HUES6 (cell line): Measurements from ENCODE around the gene GNA14.

Source experiments
- H3K27ac ChIP-seq: 2 replicates; pipeline ENCODE4 v1.7.0; 2013; ENCODE audit warnings: low read depth, mild to moderate bottlenecking, low read length, inconsistent platforms
- H3K27me3 ChIP-seq: 2 replicates; pipeline ENCODE4 v1.6.1; 2013; ENCODE audit warnings: low read length; ENCODE audit not compliant: control insufficient read depth, insufficient read depth
- H3K36me3 ChIP-seq: 2 replicates; pipeline ENCODE4 v1.6.1; 2013; ENCODE audit warnings: low read length; ENCODE audit not compliant: control insufficient read depth, insufficient read depth
- H3K4me1 ChIP-seq: 2 replicates; pipeline ENCODE4 v1.6.1; 2013; ENCODE audit warnings: low read length; ENCODE audit not compliant: control insufficient read depth, insufficient read depth
- H3K4me3 ChIP-seq: 2 replicates; pipeline ENCODE4 v1.5.1; 2013; ENCODE audit warnings: low read depth, low read length
- H3K9ac ChIP-seq: one replicate; pipeline ENCODE4 v1.6.1; 2013; ENCODE audit warnings: mild to moderate bottlenecking, low read length
- H3K9me3 ChIP-seq: 2 replicates; pipeline ENCODE4 v1.6.1; 2013; ENCODE audit warnings: low read depth, low read length; ENCODE audit not compliant: control insufficient read depth, insufficient read depth

The GNA14 gene

DNA sequence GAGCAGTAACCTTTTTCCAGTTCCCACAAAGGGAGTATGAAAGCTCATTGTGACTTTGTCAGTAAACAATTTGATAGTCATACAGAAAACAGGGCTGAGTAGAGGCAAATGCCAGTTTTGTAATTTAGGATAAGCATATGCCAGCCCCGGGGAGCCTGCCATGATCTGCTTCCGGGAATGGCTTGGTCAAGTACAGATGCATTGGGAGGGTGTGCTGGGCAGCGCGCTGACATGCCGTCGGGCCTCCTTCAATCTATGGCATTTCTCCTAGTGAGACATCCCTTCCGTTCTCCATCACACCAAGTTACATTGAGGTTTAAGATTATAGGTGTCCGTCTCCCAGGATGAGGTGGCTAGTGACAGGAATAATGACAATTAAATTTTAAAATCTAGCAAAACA lies 48.6 kb downstream of the GNA14 start:
- Histone ChIP-seq H3K36me3 (no peaks in the 10 kb centered on the region), H3K4me1 (peaks cover 44% of the 10 kb centered on the region), H3K27me3 (no peaks in the 10 kb centered on the region), H3K4me3 (no peak overlapping the region), H3K27ac (no peak overlapping the region), H3K9me3 (no peaks in the 10 kb centered on the region), H3K9ac (no peak overlapping the region)

DNA sequence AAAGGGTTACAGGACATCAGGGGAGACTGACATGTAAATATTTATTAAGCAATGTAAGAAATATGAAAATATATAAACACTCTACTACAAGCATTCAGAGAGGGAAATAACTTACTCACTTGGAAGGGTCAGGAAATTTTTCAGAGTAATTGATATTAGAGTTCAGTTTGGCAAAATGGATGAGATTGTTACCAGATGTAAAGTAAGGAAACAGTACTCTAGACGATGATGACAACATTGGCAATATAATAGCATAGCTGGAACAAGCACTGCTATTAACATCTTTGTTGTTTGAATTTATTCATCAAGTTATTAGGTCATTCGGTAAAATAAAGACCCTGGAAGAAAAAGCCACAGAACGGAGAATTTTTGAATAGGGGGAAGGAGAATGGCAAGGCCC lies 49.1 kb downstream of the GNA14 start:
- Histone ChIP-seq H3K9ac (no peak overlapping the region), H3K36me3 (no peaks in the 10 kb centered on the region), H3K4me1 (peaks cover 42% of the 10 kb centered on the region), H3K27me3 (no peaks in the 10 kb centered on the region), H3K4me3 (no peak overlapping the region), H3K27ac (no peak overlapping the region), H3K9me3 (no peaks in the 10 kb centered on the region)

- Histone ChIP-seq H3K36me3 (no peaks in the 10 kb centered on the region), H3K27me3 (no peaks in the 10 kb centered on the region), H3K9ac (no peak overlapping the region), H3K4me1 (peaks cover 42% of the 10 kb centered on the region), H3K4me3 (no peak overlapping the region), H3K27ac (no peak overlapping the region), H3K9me3 (no peaks in the 10 kb centered on the region)
These were observed 49.6 kb downstream of the GNA14 start for GRCh38 chr9:77598524-77598923.

- H3K9ac ChIP-seq = no peak overlapping the region
- no peaks in the 10 kb centered on the region for H3K9me3 ChIP-seq
- no peak overlapping the region for H3K4me3 ChIP-seq
- H3K36me3 ChIP-seq = no peaks in the 10 kb centered on the region
- no peak overlapping the region for H3K27ac ChIP-seq
- no peaks in the 10 kb centered on the region for H3K27me3 ChIP-seq
- peaks cover 31% of the 10 kb centered on the region for H3K4me1 ChIP-seq
These were observed 51.1 kb downstream of the GNA14 start for GRCh38 chr9:77597057-77597456.

DNA sequence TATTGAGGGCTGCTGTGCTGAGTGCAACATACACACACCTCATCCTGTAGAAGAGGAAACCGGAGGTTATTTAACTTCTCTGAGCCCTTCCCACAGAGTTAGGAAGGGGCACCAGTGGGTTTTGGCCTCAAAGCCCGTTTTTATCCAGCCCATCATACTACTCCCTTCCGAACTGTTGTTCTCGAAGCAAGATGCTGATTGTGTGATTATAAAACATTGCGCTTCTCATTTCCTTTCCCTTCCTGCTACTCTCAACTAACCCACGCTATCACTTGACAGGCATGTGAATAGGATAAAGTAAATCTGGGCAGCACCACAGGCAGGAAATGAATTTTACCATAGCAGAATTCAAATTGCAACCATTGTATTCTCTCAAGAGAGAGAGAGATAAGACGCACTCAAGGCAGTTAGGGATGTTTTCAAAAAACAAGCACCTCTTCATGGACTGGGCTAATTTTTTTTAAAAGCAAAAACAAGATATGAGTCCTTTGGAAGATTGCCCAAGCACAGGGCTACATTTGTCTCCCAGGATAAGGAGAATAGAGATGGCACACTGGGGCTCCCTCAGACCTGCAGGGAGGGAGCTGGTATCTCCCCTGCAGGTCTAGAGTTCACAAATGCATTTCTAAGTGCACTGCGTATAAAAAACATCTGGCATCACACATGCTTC lies 52.6 kb downstream of the GNA14 start:
- Histone ChIP-seq H3K4me3 (no peak overlapping the region), H3K9ac (no peak overlapping the region), H3K9me3 (no peaks in the 10 kb centered on the region), H3K27me3 (no peaks in the 10 kb centered on the region), H3K4me1 (peaks cover 19% of the 10 kb centered on the region), H3K27ac (no peak overlapping the region), H3K36me3 (no peaks in the 10 kb centered on the region)

DNA sequence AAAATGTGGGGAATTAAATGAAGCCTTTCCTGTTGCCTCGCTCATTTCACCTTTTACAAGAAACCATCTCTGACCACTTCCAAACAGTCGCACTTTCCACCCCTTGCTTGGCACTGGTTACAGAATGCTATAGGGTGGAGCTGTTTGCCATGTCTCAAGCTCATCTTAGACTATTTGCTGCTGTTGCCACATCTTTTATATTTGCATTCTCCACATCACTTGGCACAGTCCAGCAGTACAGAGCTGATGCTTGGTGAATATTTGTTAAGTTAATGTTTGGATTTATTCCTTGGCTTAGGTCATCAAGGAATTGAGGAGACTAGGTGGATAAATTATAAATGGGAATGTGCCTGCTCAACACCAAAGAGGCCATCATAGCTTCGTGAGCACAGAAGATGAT lies 53.2 kb downstream of the GNA14 start:
- Histone ChIP-seq H3K9ac (no peak overlapping the region), H3K4me1 (peaks cover 19% of the 10 kb centered on the region), H3K4me3 (no peak overlapping the region), H3K36me3 (no peaks in the 10 kb centered on the region), H3K27me3 (no peaks in the 10 kb centered on the region), H3K9me3 (no peaks in the 10 kb centered on the region), H3K27ac (no peak overlapping the region)

DNA sequence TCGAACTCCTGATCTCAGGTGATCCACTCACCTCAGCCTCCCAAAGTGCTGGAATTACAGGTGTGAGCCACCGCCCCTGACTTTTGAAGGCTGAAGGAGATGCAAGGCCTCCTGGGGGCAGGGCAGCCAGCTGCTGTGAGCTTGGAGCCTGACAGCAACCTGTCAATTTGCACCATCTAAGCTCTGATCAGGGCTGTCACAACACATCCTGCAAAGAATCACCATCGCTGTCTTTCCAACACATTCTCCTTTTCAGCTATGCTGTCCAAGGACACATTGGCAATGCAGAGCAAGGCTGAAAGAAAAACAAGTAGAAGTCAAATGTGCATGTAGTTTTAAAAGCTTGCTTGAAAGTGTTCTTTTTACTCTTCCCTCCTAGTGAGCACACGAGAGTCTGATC lies 54.6 kb downstream of the GNA14 start:
- Histone ChIP-seq H3K4me1 (peaks cover 32% of the 10 kb centered on the region), H3K27me3 (no peaks in the 10 kb centered on the region), H3K9me3 (no peaks in the 10 kb centered on the region), H3K36me3 (no peaks in the 10 kb centered on the region), H3K9ac (no peak overlapping the region), H3K27ac (no peak overlapping the region), H3K4me3 (no peak overlapping the region)

DNA sequence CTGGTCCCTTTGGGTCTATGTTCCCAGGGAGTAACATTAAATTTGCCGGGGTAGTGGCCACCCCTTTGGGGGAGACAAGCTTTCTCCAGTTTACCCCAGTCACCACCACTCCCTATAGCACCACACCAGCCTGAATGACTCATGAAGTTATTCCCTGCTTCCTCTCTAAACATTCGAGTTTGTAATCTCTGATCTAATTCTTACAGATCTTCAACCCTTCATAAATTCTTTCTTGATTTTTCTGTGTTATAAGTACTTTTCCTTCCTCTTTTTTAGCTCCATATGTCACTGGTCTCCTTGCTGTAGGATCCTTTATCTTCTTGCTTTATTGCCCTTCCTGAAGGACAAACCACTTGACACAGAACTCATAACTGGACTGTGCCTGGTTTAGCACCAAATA lies 55.6 kb downstream of the GNA14 start:
- Histone ChIP-seq H3K4me1 (peaks cover 42% of the 10 kb centered on the region), H3K27ac (no peak overlapping the region), H3K9me3 (no peaks in the 10 kb centered on the region), H3K4me3 (no peak overlapping the region), H3K9ac (no peak overlapping the region), H3K36me3 (no peaks in the 10 kb centered on the region), H3K27me3 (no peaks in the 10 kb centered on the region)

DNA sequence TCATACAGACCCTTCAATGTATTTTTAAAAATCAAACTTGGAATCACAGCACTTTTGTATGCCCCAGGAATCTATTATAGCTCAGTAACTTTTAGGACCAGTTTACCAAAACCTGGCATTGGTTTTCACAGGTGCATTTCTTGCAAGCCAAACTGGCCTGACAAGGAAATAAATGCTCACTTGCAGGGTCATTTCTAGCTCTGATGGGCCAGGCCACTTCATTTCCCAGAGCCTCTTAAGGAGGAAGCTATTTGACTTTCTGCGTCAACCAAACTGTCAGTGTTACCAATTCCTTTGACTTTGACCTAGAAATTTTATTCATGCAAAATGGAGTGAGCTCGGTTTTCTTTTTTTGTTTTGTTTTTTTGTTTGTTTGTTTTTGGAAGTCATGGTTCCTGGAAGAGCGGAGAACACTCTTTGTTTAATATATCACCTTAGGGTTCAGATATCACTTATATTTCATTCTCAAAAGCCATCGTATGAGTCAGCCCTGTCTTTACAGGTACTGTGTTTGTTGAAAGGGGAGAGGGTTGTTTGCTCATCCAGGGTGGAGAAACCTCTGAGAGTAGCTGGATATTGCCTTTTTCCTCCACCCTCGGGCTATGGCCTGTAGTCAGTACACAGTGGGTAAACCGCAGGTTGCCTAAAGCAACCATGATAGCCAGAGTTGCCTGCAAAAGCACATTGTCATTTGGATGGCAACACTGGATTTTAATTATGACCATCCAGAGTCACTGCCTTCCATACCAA lies 58.9 kb downstream of the GNA14 start:
- Histone ChIP-seq H3K9me3 (no peaks in the 10 kb centered on the region), H3K27me3 (no peaks in the 10 kb centered on the region), H3K9ac (no peak overlapping the region), H3K27ac (peak overlapping the region; percentile 70; the same call in 1 of the 2 replicates), H3K4me1 (peaks cover 53% of the 10 kb centered on the region), H3K36me3 (no peaks in the 10 kb centered on the region), H3K4me3 (no peak overlapping the region)

DNA sequence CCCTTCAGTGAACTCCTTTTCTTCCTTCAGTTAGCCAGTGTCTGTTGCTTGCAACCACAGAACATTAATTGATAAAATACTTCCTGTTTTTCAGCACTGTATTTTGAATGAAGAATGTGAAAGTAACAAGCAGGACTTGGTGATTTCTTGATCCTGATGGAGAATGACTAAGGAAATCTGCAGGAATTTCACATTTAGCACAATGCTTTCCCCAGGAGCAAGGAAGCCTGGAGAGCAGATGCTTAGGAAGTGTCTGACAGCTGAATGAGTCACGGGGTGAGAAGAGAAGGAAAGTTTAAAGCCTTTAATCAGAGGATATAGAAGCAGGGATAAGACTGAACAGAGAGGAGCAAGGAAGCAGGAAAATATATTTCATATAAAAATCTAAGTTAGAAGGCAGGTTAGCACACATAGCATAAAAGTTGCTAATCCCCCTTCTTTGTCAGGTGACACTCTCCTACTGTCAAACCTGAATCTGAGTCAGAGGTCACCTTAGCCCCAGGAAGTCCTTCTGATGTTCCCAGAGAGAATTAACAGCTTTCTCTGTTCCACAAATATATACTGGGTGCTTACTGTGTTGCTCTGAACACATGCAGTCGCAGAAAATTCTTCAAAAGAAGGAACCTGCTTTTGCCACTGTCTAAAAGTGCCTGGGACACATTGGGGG lies 59.7 kb downstream of the GNA14 start:
- Histone ChIP-seq H3K27me3 (no peaks in the 10 kb centered on the region), H3K27ac (peak overlapping the region; percentile 70; the same call in 1 of the 2 replicates), H3K4me3 (no peak overlapping the region), H3K36me3 (no peaks in the 10 kb centered on the region), H3K9ac (peak overlapping the region; percentile 52), H3K4me1 (peaks cover 61% of the 10 kb centered on the region), H3K9me3 (no peaks in the 10 kb centered on the region)

- Histone ChIP-seq H3K4me1 (peaks cover 67% of the 10 kb centered on the region), H3K4me3 (no peak overlapping the region), H3K27ac (peak overlapping the region; percentile 66; the same call in 1 of the 2 replicates), H3K9me3 (no peaks in the 10 kb centered on the region), H3K27me3 (no peaks in the 10 kb centered on the region), H3K36me3 (no peaks in the 10 kb centered on the region), H3K9ac (peak overlapping the region; percentile 49)
These were observed 60.3 kb downstream of the GNA14 start for GRCh38 chr9:77587851-77588250.
